Esophagus muscularis mucosa (tissue), 4 donors: ENCODE measurements around the gene ZNF385D.

ENCODE experiments used
- EP300 ChIP-seq: sonication (generic); formaldehyde crosslinking; IDR thresholded peaks from one replicate; pipeline ENCODE4 v1.6.1; 2017; ENCODE audit warnings: antibody characterized with exemption
- POLR2A ChIP-seq: fragments of 450-650 bp; IDR thresholded peaks from one replicate; pipeline ENCODE4 v1.6.1; 2017; ENCODE audit warnings: antibody characterized with exemption, moderate library complexity, mild to moderate bottlenecking, low read depth
- POLR2AphosphoS5 ChIP-seq, 2 donors: sonication (generic); formaldehyde crosslinking; IDR thresholded peaks; one replicate each; pipeline ENCODE4 v1.6.1; 2017; ENCODE audit warnings: antibody characterized with exemption in 2 of 2
- TF ChIP-seq, protein P1 (sequence below), 3 experiments: fragments of 200-600 bp in 2 of 3; fragments of 450-650 bp in 1 of 3; sonication (generic) in 2 of 3; IDR thresholded peaks; one replicate each; pipeline ENCODE4 v1.5.1; 2017 to 2019; ENCODE audit warnings: antibody characterized with exemption in 3 of 3, mild to moderate bottlenecking in 2 of 3, moderate library complexity in 1 of 3

DNA sequence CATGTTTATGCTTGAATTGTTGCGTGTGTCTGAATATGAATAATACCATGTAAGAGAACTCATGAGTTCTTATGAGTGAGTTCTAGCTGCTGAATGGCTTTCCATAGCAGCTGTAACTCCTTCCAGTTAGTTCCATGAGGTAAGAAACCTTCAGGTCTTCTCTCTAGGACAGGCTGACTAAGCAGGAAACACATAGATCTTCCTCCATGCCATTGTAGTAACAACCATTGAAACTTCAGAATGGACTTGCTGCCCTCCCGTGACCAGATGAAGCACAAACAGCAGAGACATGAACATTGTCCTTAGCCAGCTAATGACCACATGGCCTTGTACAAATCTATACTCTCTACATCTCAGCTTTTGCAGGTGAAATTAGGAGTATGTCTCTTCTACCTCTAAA, 200.0 kb downstream of the ZNF385D start:
- no peak for TF ChIP-seq EP300
- no peak for TF ChIP-seq POLR2A
- TF ChIP-seq, protein P1, sequence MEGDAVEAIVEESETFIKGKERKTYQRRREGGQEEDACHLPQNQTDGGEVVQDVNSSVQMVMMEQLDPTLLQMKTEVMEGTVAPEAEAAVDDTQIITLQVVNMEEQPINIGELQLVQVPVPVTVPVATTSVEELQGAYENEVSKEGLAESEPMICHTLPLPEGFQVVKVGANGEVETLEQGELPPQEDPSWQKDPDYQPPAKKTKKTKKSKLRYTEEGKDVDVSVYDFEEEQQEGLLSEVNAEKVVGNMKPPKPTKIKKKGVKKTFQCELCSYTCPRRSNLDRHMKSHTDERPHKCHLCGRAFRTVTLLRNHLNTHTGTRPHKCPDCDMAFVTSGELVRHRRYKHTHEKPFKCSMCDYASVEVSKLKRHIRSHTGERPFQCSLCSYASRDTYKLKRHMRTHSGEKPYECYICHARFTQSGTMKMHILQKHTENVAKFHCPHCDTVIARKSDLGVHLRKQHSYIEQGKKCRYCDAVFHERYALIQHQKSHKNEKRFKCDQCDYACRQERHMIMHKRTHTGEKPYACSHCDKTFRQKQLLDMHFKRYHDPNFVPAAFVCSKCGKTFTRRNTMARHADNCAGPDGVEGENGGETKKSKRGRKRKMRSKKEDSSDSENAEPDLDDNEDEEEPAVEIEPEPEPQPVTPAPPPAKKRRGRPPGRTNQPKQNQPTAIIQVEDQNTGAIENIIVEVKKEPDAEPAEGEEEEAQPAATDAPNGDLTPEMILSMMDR (IDR thresholded peaks at IDR 0.05): no peak
- no peak for TF ChIP-seq POLR2AphosphoS5 (IDR thresholded peaks at IDR 0.05)
